ENCODE data around the gene EIF5.
A peak's percentile ranks its signal among the peaks of the same experiment; 100 is the strongest.

The EIF5 gene

DNA sequence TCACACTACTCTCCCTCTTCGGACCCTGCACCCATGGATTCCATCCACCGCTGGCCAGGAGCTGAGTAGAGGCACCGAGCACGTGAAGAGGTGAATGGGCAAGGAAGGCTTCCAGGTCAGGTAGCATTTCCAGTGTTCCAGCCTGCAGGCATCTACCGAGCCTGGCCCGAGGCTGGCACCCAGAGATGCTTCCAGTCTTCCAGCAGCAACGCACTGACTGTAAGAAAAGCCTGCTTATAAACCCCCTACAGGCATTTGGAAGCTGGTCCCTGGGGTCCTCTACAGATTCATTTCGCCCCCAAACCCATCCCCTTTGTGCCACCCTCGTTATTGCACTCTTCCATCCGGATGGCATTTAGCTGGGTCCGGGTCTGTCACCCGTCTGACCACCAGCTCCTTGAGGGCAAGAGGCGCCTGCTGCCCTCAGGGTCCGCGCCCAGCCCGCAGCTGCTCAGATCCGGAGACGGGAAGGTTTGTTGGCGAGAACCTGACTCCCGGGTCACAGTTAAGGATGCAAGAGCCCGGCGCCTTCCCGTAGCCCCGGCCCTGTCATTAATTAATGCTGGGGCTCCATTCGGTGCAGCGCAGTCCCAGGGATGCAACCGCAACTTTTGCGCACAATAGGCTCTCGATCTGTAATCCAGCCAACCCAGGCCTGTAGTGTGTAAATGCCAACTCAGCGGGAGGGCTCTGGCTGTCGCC is 50.6 kb downstream of the EIF5 start:
- H3K4me3 ChIP-seq (ENCODE audit: low read depth, low read length) = peak overlapping the region; percentile 98
- TF ChIP-seq, protein P1, sequence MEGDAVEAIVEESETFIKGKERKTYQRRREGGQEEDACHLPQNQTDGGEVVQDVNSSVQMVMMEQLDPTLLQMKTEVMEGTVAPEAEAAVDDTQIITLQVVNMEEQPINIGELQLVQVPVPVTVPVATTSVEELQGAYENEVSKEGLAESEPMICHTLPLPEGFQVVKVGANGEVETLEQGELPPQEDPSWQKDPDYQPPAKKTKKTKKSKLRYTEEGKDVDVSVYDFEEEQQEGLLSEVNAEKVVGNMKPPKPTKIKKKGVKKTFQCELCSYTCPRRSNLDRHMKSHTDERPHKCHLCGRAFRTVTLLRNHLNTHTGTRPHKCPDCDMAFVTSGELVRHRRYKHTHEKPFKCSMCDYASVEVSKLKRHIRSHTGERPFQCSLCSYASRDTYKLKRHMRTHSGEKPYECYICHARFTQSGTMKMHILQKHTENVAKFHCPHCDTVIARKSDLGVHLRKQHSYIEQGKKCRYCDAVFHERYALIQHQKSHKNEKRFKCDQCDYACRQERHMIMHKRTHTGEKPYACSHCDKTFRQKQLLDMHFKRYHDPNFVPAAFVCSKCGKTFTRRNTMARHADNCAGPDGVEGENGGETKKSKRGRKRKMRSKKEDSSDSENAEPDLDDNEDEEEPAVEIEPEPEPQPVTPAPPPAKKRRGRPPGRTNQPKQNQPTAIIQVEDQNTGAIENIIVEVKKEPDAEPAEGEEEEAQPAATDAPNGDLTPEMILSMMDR (IDR thresholded peaks at IDR 0.05; ENCODE audit: borderline replicate concordance, insufficient read depth, low read depth, low read length) = no peak

GRCh38 chr14:103385152-103385928 is 51.3 kb downstream of the EIF5 start, which contains the start of gene MARK3:
Gene MARK3 (plus strand): TSS chr14:103385415. CDS start chr14:103386030, 615 bp downstream.
- H3K4me3 ChIP-seq (ENCODE audit: low read depth, low read length) = peak within 1 kb of the TSS; percentile 98

DNA sequence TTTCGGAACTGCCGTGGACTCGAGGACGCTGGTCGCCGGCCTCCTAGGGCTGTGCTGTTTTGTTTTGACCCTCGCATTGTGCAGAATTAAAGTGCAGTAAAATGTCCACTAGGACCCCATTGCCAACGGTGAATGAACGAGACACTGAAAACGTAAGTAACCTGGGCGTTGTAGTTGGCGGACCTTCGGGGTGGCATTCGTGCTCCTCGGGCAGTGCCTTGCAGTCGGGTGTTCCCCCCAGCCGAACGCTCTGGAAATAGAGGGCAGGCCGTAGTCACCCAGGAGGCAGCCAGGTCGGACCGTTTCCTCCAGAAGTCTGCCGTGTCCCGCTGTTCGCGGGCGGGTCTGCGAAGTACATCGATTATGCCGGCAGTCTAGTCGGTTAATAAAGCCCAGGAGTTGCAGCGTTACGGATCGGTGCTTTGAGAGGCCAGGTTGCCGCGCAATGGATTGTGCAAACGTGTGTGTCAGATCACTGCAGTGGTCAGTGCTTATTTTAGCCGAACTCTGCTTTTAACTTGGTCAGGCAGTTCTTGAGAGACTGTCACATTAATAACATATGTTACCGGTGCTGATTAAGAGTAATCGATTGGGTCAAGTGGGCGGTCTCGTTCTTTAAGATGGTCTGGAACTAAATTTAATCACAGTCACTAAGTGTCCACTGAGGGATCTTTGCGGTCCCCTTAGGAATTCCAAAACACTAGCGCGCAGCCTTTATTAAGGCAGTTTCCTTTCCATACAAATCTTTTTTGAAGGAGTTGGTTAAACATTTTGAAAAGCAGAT is 52.1 kb downstream of the EIF5 start:
- TF ChIP-seq, protein P1 (IDR thresholded peaks at IDR 0.05; ENCODE audit: borderline replicate concordance, insufficient read depth, low read depth, low read length) = no peak

More at GRCh38 chr14:103385152-103385928, 51.3 kb downstream of the EIF5 start, which contains the start of gene MARK3:
- TF ChIP-seq, protein P1 (IDR thresholded peaks at IDR 0.05; ENCODE audit: borderline replicate concordance, insufficient read depth, low read depth, low read length) = peak; percentile 12; the same call in 1 of the 2 replicates

DNA sequence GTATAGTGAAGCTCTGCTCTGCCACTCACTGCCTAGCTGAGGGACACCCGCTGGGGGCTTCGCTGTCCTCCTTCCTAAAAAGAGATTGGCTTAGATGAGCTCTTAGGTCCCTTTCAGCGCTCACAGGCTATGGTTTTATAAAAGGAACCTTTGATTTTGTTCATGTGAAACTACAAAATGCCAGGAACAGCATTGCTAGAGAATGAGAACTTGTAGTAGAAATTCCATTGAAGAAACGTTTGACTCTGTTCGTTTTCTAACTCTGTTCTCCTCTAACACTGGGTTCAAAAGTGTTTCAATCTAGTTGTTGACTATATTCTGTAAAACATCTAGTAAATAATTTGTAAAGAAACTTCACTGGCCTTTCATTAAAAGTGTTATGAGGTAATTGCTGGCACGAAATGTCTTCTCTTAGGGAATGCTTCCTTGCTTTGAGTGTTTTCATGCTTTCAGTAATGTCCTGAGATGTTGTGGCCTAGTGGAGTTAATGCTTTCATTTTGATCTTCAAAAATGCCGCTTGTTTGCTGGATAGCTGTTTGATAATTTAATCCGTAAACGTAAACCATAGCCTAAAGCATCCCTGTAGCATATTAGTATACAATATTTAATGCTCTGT is 52.8 kb downstream of the EIF5 start:
- peak overlapping the region; percentile 98 for H3K4me3 ChIP-seq (ENCODE audit: low read depth, low read length)
- TF ChIP-seq, protein P1 (IDR thresholded peaks at IDR 0.05; ENCODE audit: borderline replicate concordance, insufficient read depth, low read depth, low read length) = no peak

More for the DNA sequence above, 52.1 kb downstream of the EIF5 start:
- H3K4me3 ChIP-seq (ENCODE audit: low read depth, low read length) = peak overlapping the region; percentile 98

DNA sequence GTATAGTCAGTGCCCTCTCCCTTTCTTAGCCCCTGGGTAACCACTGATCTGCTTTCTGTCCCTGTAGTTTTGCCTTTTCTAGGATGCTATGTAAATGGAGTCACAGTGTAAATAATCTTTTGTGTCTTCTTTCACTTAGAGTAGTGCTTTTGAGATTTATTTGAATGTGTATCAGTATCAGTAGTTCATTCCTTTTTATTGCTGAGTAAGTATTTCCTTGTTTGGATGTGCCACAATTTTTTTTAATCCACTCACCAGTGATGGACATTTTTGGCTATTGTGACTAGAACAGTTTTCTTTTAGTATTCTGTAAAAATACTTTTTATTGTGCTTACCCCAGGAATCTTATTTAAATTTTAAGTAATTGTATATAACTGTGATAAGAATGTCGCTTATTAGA is 54.6 kb downstream of the EIF5 start:
- no peak overlapping the region for H3K4me3 ChIP-seq (ENCODE audit: low read depth, low read length)

DNA sequence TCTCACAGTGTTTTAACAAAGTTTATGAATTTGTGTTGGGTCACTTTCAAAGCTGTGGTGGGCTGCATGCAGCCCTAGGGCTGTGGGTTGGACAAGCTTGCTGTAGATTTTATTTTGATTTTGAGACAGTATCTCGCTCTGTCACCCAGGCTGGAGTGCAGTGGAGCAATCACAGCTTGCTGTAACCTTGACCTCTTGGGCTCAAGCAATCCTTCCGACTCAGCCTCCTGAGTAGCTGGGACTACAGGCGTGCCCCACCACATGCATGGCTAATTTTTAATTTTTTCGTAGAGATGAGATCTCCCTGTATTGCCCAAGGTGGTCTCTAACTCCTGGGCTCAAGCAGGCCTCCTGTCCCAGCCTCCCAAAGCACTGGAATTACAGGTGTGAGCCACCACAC is 56.6 kb downstream of the EIF5 start:
- TF ChIP-seq, protein P1 (IDR thresholded peaks at IDR 0.05; ENCODE audit: borderline replicate concordance, insufficient read depth, low read depth, low read length) = no peak
- no peak overlapping the region for H3K4me3 ChIP-seq (ENCODE audit: low read depth, low read length)

More for the DNA sequence above, 54.6 kb downstream of the EIF5 start:
- TF ChIP-seq, protein P1 (IDR thresholded peaks at IDR 0.05; ENCODE audit: borderline replicate concordance, insufficient read depth, low read depth, low read length) = no peak

All from GM12875 (cell line).